PC-3 (cell line): ENCODE results near the gene CPS1.

Source experiments
- CTCF ChIP-seq: fragments of 300-600 bp; sonication (generic); conservative IDR thresholded peaks from 2 replicates; pipeline ENCODE4 v1.5.1; 2017; ENCODE audit warnings: antibody characterized with exemption, low read depth, mild to moderate bottlenecking, low read length
- EZH2 ChIP-seq: fragments of 300-600 bp; sonication (generic); IDR thresholded peaks from one replicate; pipeline ENCODE4 v1.6.1; 2017; ENCODE audit warnings: antibody characterized with exemption, mild to moderate bottlenecking, low read length; ENCODE audit not compliant: unreplicated experiment
- EZH2phosphoT487 ChIP-seq: fragments of 300-600 bp; sonication (generic); IDR thresholded peaks from 2 replicates; pipeline ENCODE4 v1.6.1; 2018; ENCODE audit warnings: mild to moderate bottlenecking, antibody characterized with exemption, low read length, borderline replicate concordance

DNA sequence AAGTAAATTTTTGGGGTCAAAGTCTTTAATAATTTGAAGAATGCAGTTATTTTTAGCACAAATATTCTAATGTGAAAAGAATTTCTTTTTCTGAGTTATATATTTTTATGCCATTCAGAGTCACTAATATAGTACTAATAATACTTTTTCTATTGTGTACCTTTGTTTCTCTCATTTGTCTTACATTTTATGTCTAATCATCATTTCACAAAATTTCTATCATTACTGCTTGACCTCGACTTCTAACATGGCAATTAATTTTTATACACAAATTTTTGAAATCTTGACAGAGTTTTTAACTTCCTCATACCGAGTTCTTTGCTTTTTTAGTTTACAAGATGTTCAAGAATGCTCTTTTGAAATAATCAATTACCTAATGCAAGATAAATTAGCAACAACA lies 8.4 kb upstream of the CPS1 start:
- TF ChIP-seq EZH2 (no peak), EZH2phosphoT487 (no peak), CTCF (no peak)
